ENCODE measurements around the gene RPL18A.

The RPL18A gene

GRCh38 chr19:17859533-17860330 lies at the start of gene RPL18A:
RPL18A (plus strand) TSS chr19:17859910; CDS start chr19:17859957, 47 bp downstream.
- in situ Hi-C loops (cut with MboI; ENCODE audit: low sequenced_read_pairs): loop anchor here (10.0 kb wide), 3 partner anchors 65 to 395 kb away; partner anchors contain the start of gene NXNL1

GRCh38 chr19:17811103-17811502 lies 48.6 kb upstream of the RPL18A start:
- in situ Hi-C loops (cut with MboI; ENCODE audit: low sequenced_read_pairs): no loop called here

- in situ Hi-C loops (cut with MboI; ENCODE audit: low sequenced_read_pairs): no loop called here
These were observed 48.0 kb upstream of the RPL18A start for GRCh38 chr19:17811681-17812080.

GRCh38 chr19:17812099-17812498 lies 47.6 kb upstream of the RPL18A start:
- in situ Hi-C loops (cut with MboI; ENCODE audit: low sequenced_read_pairs): no loop called here

GRCh38 chr19:17817668-17818363 lies 41.9 kb upstream of the RPL18A start:
- in situ Hi-C loops (cut with MboI; ENCODE audit: low sequenced_read_pairs): no loop called here

GRCh38 chr19:17821190-17821589 lies 38.5 kb upstream of the RPL18A start, which contains the start of gene INSL3:
INSL3 (minus strand) TSS chr19:17821519; CDS start chr19:17821506, 13 bp downstream.
- in situ Hi-C loops (cut with MboI; ENCODE audit: low sequenced_read_pairs): no loop called here

- in situ Hi-C loops (cut with MboI; ENCODE audit: low sequenced_read_pairs): no loop called here
These were observed 35.4 kb upstream of the RPL18A start for GRCh38 chr19:17824339-17824738.

- in situ Hi-C loops (cut with MboI; ENCODE audit: low sequenced_read_pairs): no loop called here
These were observed 33.1 kb upstream of the RPL18A start for GRCh38 chr19:17826508-17827056.

- in situ Hi-C loops (cut with MboI; ENCODE audit: low sequenced_read_pairs): no loop called here
These were observed 29.7 kb upstream of the RPL18A start for GRCh38 chr19:17829855-17830566.

- in situ Hi-C loops (cut with MboI; ENCODE audit: low sequenced_read_pairs): no loop called here
These were observed 28.9 kb upstream of the RPL18A start for GRCh38 chr19:17830567-17831418.

GRCh38 chr19:17831419-17831888 lies 28.3 kb upstream of the RPL18A start:
- in situ Hi-C loops (cut with MboI; ENCODE audit: low sequenced_read_pairs): no loop called here

- in situ Hi-C loops (cut with MboI; ENCODE audit: low sequenced_read_pairs): no loop called here
These were observed 27.1 kb upstream of the RPL18A start for GRCh38 chr19:17832443-17833208.

GRCh38 chr19:17834350-17835181 lies 25.1 kb upstream of the RPL18A start:
- in situ Hi-C loops (cut with MboI; ENCODE audit: low sequenced_read_pairs): no loop called here

- in situ Hi-C loops (cut with MboI; ENCODE audit: low sequenced_read_pairs): no loop called here
These were observed 24.3 kb upstream of the RPL18A start for GRCh38 chr19:17835182-17836006.

- in situ Hi-C loops (cut with MboI; ENCODE audit: low sequenced_read_pairs): no loop called here
These were observed 23.2 kb upstream of the RPL18A start for GRCh38 chr19:17836530-17836929.

GRCh38 chr19:17837972-17838371 lies 21.7 kb upstream of the RPL18A start:
- in situ Hi-C loops (cut with MboI; ENCODE audit: low sequenced_read_pairs): no loop called here

GRCh38 chr19:17840019-17840418 lies 19.7 kb upstream of the RPL18A start:
- in situ Hi-C loops (cut with MboI; ENCODE audit: low sequenced_read_pairs): no loop called here
